Esophagus squamous epithelium (tissue), 5 donors: ENCODE measurements around the gene UBAC2. TPM values are rescaled to one million over a fixed set of nuclear protein-coding genes. Genes with fewer than 3 reads are reported as not detected.

Experiments used
- DNase-seq: peaks from one replicate; lab custom pipeline; 2025; lab: John Stamatoyannopoulos, UW
- H3K27ac ChIP-seq, 4 donors: fragments of 200-600 bp; sonication (generic); one replicate each; pipeline ENCODE4 v1.5.1; 2016 to 2019; ENCODE audit warnings: mild to moderate bottlenecking in 1 of 4
- H3K27me3 ChIP-seq, 4 donors: fragments of 200-600 bp; sonication (generic); 1 replicate in 3 of 4; 2 replicates in 1 of 4; pipeline versions ENCODE4 v1.5.1 to v1.6.0; 2017 to 2021; ENCODE audit warnings: antibody characterized with exemption in 1 of 4
- H3K36me3 ChIP-seq, 3 donors: fragments of 200-600 bp; sonication (generic); one replicate each; pipeline ENCODE4 v1.5.1; 2016 to 2019
- H3K4me1 ChIP-seq, 3 donors: fragments of 200-600 bp; sonication (generic); one replicate each; pipeline ENCODE4 v1.5.1; 2017 to 2019
- H3K4me3 ChIP-seq, 4 donors: fragments of 200-600 bp; sonication (generic); 1 replicate in 3 of 4; 2 replicates in 1 of 4; pipeline ENCODE4 v1.5.1; 2016 to 2019; ENCODE audit warnings: mild to moderate bottlenecking in 2 of 4, moderate library complexity in 1 of 4
- H3K9me3 ChIP-seq, 3 donors: fragments of 200-600 bp; sonication (generic); one replicate each; pipeline ENCODE4 v1.5.1; 2016 to 2019
- CTCF ChIP-seq, 6 experiments: fragments of 450-650 bp in 4 of 6; fragments of 200-600 bp in 2 of 6; sonication (generic) in 2 of 6; IDR thresholded peaks; one replicate each; pipeline ENCODE4 v1.5.1; 2016 to 2019; ENCODE audit warnings: antibody characterized with exemption in 6 of 6, mild to moderate bottlenecking in 4 of 6, moderate library complexity in 4 of 6
- POLR2A ChIP-seq, 4 donors: fragments of 450-650 bp; IDR thresholded peaks; one replicate each; pipeline ENCODE4 v1.6.1; 2017; ENCODE audit warnings: antibody characterized with exemption in 4 of 4, mild to moderate bottlenecking in 4 of 4, moderate library complexity in 3 of 4
- WGBS, 2 donors: methylation state at CpG; one replicate each; pipeline ENCODE4 v1.1.5; 2018; 5-methylcytosine and 5-hydroxymethylcytosine counted together
- intact Hi-C: fragments of 100-400 bp; cut with DNase I; formaldehyde crosslinking; loops from one replicate; pipeline ENCODE4 v1.15.0; 2022
- total RNA-seq, 4 donors: library from RNA; depleted of rRNA; stranded (reverse); fragments of >200 nt; gene quantifications; one replicate each; pipeline ENCODE4 v1.1.0, GENCODE V29; 2016
- donor health status: DM: yes; HTN: yes; CAD: no.

The UBAC2 gene
- total RNA-seq, 4 donors from 2014 or later = 60.8 to 84.6 (median 75.0) TPM

DNA sequence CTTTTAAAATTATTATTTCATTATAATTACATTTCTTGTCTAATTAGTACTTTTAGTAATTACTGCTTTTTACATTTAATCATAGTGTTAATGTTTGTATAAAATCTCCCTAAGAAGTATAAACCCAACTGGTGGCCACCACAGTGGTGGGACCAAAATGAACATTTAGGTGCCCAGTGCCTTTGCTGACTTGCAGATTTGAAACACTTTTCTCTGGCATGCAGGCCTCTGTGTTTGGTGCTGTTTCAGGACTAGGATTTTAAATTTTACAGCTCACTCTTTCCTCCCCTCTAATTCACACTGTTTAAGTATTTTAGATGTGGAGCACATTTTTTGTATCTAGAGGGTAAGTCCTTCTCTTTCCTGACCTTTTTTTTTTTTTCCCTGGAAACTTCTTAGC, 17.5 kb downstream of the UBAC2 start:
- intact Hi-C loops = no loop called here
- Histone ChIP-seq H3K36me3 (peaks cover 0 to 4% (median 0%) of the 10 kb centered on the region in 3 donors), H3K4me3 (no peak overlapping the region), H3K9me3 (no peaks in the 10 kb centered on the region), H3K4me1 (peaks cover 16 to 80% (median 54%) of the 10 kb centered on the region in 3 donors), H3K27me3 (no peaks in the 10 kb centered on the region), H3K27ac (peak overlapping the region in 2 of 4 donors; percentile 68 to 76)
- TF ChIP-seq CTCF (IDR thresholded peaks at IDR 0.05) = no peak
- no peak for TF ChIP-seq POLR2A (IDR thresholded peaks at IDR 0.05)
- DNase-seq = no peak

DNA sequence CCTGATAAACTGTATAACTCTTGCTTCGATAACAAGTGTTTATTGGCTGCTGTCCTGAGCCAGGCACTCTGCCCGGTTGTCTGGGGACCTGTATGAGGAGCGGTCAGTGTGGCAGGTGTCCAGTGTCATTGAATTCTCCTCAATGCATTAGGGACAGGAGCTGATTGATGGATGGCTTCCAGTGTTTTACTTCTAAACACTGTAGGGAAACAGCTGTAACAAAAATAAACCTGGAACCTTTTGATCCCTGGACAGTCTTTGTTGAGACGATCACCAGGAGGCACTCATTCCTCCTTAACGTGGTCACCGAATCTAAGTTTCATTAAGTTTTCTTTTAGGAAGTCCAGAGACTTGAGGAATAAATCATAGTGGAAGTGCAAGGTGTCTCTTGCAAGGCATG, 17.9 kb downstream of the UBAC2 start:
- no peak for DNase-seq
- 16 to 20% methylated on average over 6 of the region's 6 CpGs for WGBS, 2 donors
- H3K4me1 ChIP-seq = peaks cover 16 to 76% (median 55%) of the 10 kb centered on the region in 3 donors

GRCh38 chr13:99218969-99219368, 18.3 kb downstream of the UBAC2 start:
- 24% methylated on average over 2 of the region's 2 CpGs for WGBS, 2 donors
- Histone ChIP-seq H3K36me3 (peaks cover 0 to 4% (median 0%) of the 10 kb centered on the region in 3 donors), H3K4me1 (peaks cover 16 to 76% (median 56%) of the 10 kb centered on the region in 3 donors), H3K27ac (peak overlapping the region; percentile 15 to 76 (median 48)), H3K9me3 (no peaks in the 10 kb centered on the region), H3K4me3 (peak overlapping the region in 1 of 4 donors; percentile 3), H3K27me3 (no peaks in the 10 kb centered on the region)
- TF ChIP-seq POLR2A (IDR thresholded peaks at IDR 0.05) = no peak
- TF ChIP-seq CTCF (IDR thresholded peaks at IDR 0.05) = no peak
- DNase-seq = no peak
- intact Hi-C loops = no loop called here

More for the DNA sequence above, 17.9 kb downstream of the UBAC2 start:
- Histone ChIP-seq H3K9me3 (no peaks in the 10 kb centered on the region), H3K27ac (peak overlapping the region; percentile 15 to 76 (median 48)), H3K27me3 (no peaks in the 10 kb centered on the region), H3K36me3 (peaks cover 0 to 4% (median 0%) of the 10 kb centered on the region in 3 donors), H3K4me3 (peak overlapping the region in 1 of 4 donors; percentile 3)
- intact Hi-C loops = no loop called here
- TF ChIP-seq POLR2A (IDR thresholded peaks at IDR 0.05) (no peak), CTCF (IDR thresholded peaks at IDR 0.05) (no peak)

- 47 to 54% methylated on average over 6 of the region's 6 CpGs for WGBS, 2 donors
- Histone ChIP-seq H3K4me1 (peaks cover 16 to 68% (median 48%) of the 10 kb centered on the region in 3 donors), H3K9me3 (no peaks in the 10 kb centered on the region), H3K36me3 (peaks cover 0 to 3% (median 0%) of the 10 kb centered on the region in 3 donors), H3K27me3 (no peaks in the 10 kb centered on the region), H3K27ac (no peak overlapping the region), H3K4me3 (no peak overlapping the region)
- intact Hi-C loops = no loop called here
- no peak for DNase-seq
- TF ChIP-seq CTCF (IDR thresholded peaks at IDR 0.05) (no peak), POLR2A (IDR thresholded peaks at IDR 0.05) (no peak)
These were observed 19.7 kb downstream of the UBAC2 start for GRCh38 chr13:99220199-99220935.

DNA sequence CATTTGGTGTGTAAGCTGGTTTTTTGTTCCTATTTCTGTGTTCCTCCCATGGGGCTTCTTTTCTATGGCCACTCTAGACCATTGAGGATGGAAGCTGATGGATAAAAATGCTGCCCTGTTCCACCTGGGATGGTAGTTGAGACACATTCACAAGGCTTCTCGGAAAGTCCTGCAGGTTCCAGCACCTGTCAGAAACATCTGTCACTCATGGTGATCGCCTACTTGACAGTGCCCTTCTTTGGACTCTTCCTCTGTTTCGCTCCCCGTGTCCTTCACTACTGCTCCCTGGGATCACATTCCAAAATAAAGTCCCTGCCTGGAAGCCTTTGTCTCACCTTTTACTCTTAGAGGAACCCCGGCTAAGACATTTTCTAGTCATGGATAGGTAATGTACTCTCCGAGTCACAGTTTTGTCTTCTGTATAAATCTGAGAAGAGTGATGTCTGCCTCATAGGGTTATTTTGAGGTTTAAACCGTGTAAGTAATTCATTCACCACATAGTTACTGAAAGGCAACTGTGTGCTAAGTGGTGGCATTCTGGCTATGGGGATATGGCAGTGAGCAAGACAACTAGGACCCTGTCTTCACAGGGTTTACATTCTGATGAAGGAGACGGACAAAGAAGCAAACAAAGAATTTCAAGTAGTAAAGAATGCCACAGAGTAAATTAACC, 21.0 kb downstream of the UBAC2 start:
- Histone ChIP-seq H3K27ac (no peak overlapping the region), H3K36me3 (peaks cover 0 to under 1% (median 0%) of the 10 kb centered on the region in 3 donors), H3K4me1 (peaks cover 16 to 68% (median 57%) of the 10 kb centered on the region in 3 donors), H3K27me3 (no peaks in the 10 kb centered on the region), H3K4me3 (no peak overlapping the region), H3K9me3 (no peaks in the 10 kb centered on the region)
- TF ChIP-seq CTCF (IDR thresholded peaks at IDR 0.05) = no peak
- no peak for TF ChIP-seq POLR2A (IDR thresholded peaks at IDR 0.05)
- no peak for DNase-seq
- WGBS, 2 donors = 90 to 95% methylated on average over 8 of the region's 8 CpGs
- intact Hi-C loops = no loop called here
